Endothelial cell of umbilical vein (primary cell): ENCODE data around the gene CD82. TPM values are rescaled to one million over a fixed set of nuclear protein-coding genes. Genes with fewer than 3 reads are reported as not detected.

Experiments
- BruUV-seq: library from RNA; stranded (reverse); fragments of 400-500 nt; replicated peaks from 2 replicates; lab custom pipeline; 2021; lab: Mats Ljungman, UMichigan
- CTCF ChIA-PET: fragments of 300-600, 350-600 bp; sonication (Branson Sonifier 250); formaldehyde crosslinking; loops from one replicate; lab custom pipeline; 2021; ENCODE audit warnings: antibody characterized with exemption, inconsistent platforms; lab: Charles Lee
- POLR2A ChIA-PET: fragments of 300-600, 350-600 bp; sonication (Branson Sonifier 250); formaldehyde crosslinking; loops from one replicate; lab custom pipeline; 2021; ENCODE audit warnings: antibody characterized with exemption, inconsistent platforms; lab: Charles Lee
- DNase-seq: peaks from one replicate; pipeline ENCODE4 v3.0.0-alpha.2; 2011; ENCODE audit warnings: low read depth, low spot score
- FAIRE-seq: peaks from 2 replicates; lab custom pipeline; 2011; peaks lifted over from hg19 to GRCh38; lab: Jason Lieb, UNC
- H2AFZ ChIP-seq: 2 replicates; pipeline ENCODE4 v1.6.0; 2012; ENCODE audit warnings: low read depth, low read length, control low read depth, inconsistent platforms
- H3K27ac ChIP-seq: 2 replicates; pipeline ENCODE4 v1.5.1; 2011; ENCODE audit warnings: low read depth, mild to moderate bottlenecking, control low read depth, low read length, moderate library complexity; ENCODE audit not compliant: insufficient read depth
- H3K27me3 ChIP-seq, 2 experiments: 2 replicates each; pipeline versions ENCODE4 v1.6.0 to v1.6.1; 2011; ENCODE audit warnings: low read length in 2 of 2, mixed read lengths in 1 of 2; ENCODE audit not compliant: control insufficient read depth in 2 of 2, insufficient read depth in 2 of 2
- H3K36me3 ChIP-seq, 2 experiments: 2 replicates in 1 of 2; 3 replicates in 1 of 2; pipeline ENCODE4 v1.5.1; 2011; ENCODE audit warnings: low read length in 2 of 2, mild to moderate bottlenecking in 1 of 2, moderate library complexity in 1 of 2; ENCODE audit not compliant: control insufficient read depth in 2 of 2, insufficient read depth in 2 of 2; ENCODE audit errors: extremely low read depth in 1 of 2
- H3K4me1 ChIP-seq: 3 replicates; pipeline ENCODE4 v1.5.1; 2011; ENCODE audit warnings: mild to moderate bottlenecking, low read length; ENCODE audit not compliant: control insufficient read depth, insufficient read depth; ENCODE audit errors: extremely low read depth
- H3K4me2 ChIP-seq: 2 replicates; pipeline ENCODE4 v1.6.1; 2011; ENCODE audit warnings: low read length, control low read depth, mixed read lengths; ENCODE audit not compliant: insufficient read depth
- H3K4me3 ChIP-seq, 3 experiments: fragments of 200-600 bp in 1 of 3; sonication (generic), shearing (Covaris generic) in 1 of 3; replicated peaks in 1 of 3; 2 replicates each; pipeline ENCODE4 v1.5.1; 2011 to 2016; ENCODE audit warnings: control low read depth in 3 of 3, low read length in 3 of 3, mild to moderate bottlenecking in 2 of 3, inconsistent platforms in 1 of 3, low read depth in 1 of 3, moderate library complexity in 1 of 3; ENCODE audit not compliant: insufficient read depth in 1 of 3
- H3K79me2 ChIP-seq: 2 replicates; pipeline ENCODE4 v1.6.0; 2012; ENCODE audit warnings: low read length, inconsistent platforms; ENCODE audit not compliant: control insufficient read depth, insufficient read depth
- H3K9ac ChIP-seq: replicated peaks from 2 replicates; pipeline ENCODE3; 2011; ENCODE audit warnings: low read length, control low read depth; ENCODE audit not compliant: insufficient read depth; ENCODE audit errors: extremely low read depth
- H3K9me1 ChIP-seq: replicated peaks from 3 replicates; pipeline ENCODE4 v1.6.0; 2011; ENCODE audit warnings: mild to moderate bottlenecking, low read length; ENCODE audit not compliant: control insufficient read depth, insufficient read depth; ENCODE audit errors: extremely low read depth
- H3K9me3 ChIP-seq: replicated peaks from 2 replicates; pipeline ENCODE4 v1.5.1; 2012; ENCODE audit warnings: low read length, inconsistent platforms; ENCODE audit not compliant: control insufficient read depth, insufficient read depth
- H4K20me1 ChIP-seq: replicated peaks from 2 replicates; pipeline ENCODE3; 2011; ENCODE audit warnings: mild to moderate bottlenecking, low read length; ENCODE audit not compliant: control insufficient read depth, insufficient read depth; ENCODE audit errors: extremely low read depth
- EZH2 ChIP-seq: IDR thresholded peaks from 2 replicates; pipeline ENCODE4 v1.6.1; 2012; ENCODE audit warnings: borderline replicate concordance, low read depth, mild to moderate bottlenecking, moderate library complexity, low read length, inconsistent platforms; ENCODE audit not compliant: severe bottlenecking
- FOS ChIP-seq: IDR thresholded peaks from 2 replicates; pipeline ENCODE4 v1.6.1; 2011; ENCODE audit warnings: mild to moderate bottlenecking, low read length, moderate library complexity, borderline replicate concordance; ENCODE audit not compliant: insufficient read depth
- GATA2 ChIP-seq: IDR thresholded peaks from 2 replicates; pipeline ENCODE4 v1.7.0; 2011; ENCODE audit warnings: low read depth, mild to moderate bottlenecking, moderate library complexity, mixed read lengths, low read length; ENCODE audit not compliant: insufficient read length, insufficient read depth
- JUN ChIP-seq: IDR thresholded peaks from 2 replicates; pipeline ENCODE4 v1.6.1; 2011; ENCODE audit warnings: borderline replicate concordance, low read depth; ENCODE audit not compliant: insufficient read length, insufficient read depth
- MYC ChIP-seq: IDR thresholded peaks from one replicate; pipeline ENCODE4 v1.6.1; 2011; ENCODE audit warnings: mild to moderate bottlenecking, low read depth, low read length
- POLR2A ChIP-seq: IDR thresholded peaks from 2 replicates; pipeline ENCODE4 v1.6.1; 2012; ENCODE audit warnings: low read depth, mild to moderate bottlenecking, control low read depth, low read length
- POLR2AphosphoS5 ChIP-seq: IDR thresholded peaks from 2 replicates; pipeline ENCODE4 v1.6.1; 2012; ENCODE audit warnings: low read depth, mild to moderate bottlenecking, control low read depth, low read length, moderate library complexity; ENCODE audit not compliant: insufficient read depth
- dilution Hi-C: fragments of 300-500 bp; cut with MboI; formaldehyde crosslinking; loops from one replicate; pipeline ENCODE4 v1.15.0; 2019; ENCODE audit warnings: low sequenced_read_pairs; ENCODE audit not compliant: extremely low pct_ligation_motif_present
- intact Hi-C: fragments of 100-400 bp; cut with micrococcal nuclease; formaldehyde crosslinking; loops from one replicate; pipeline ENCODE4 v1.10.0; 2022
- polyA plus RNA-seq, 4 experiments: library from polyadenylated mRNA; depleted of rRNA in 3 of 4; stranded (reverse) in 3 of 4; unstranded in 1 of 4; fragments of >200 nt; gene quantifications; 2 replicates each; pipeline versions ENCODE4 v1.2.1 to v1.2.3, GENCODE V29; 2011 to 2012; ENCODE audit warnings: missing spikeins in 1 of 4
- total RNA-seq: library from RNA; stranded (reverse); gene quantifications from 2 replicates; pipeline ENCODE4 v1.2.3, GENCODE V29; 2021

CD82 gene
- total and polyA plus RNA-seq, 2 donors (not counting 3 experiments of a cell fraction or from before 2014, with no cell fraction given), result 17.9 to 25.2 TPM

- intact Hi-C loops, result loop anchor here (2.0 kb wide), 1 partner anchor 143 kb away; no protein-coding TSS in a partner anchor
- dilution Hi-C loops, result loop anchor here (10.0 kb wide), 1 partner anchor 271 kb away; no protein-coding TSS in a partner anchor
- peak; percentile 77 for DNase-seq
- Histone ChIP-seq H4K20me1 (no peaks in the 10 kb centered on the region), H3K9me3 (no peaks in the 10 kb centered on the region), H3K4me3 (no peak overlapping the region), H3K27me3 (no peaks in the 10 kb centered on the region), H3K36me3 (no peaks in the 10 kb centered on the region), H3K27ac (peak overlapping the region; percentile 50), H2AFZ (peak overlapping the region; percentile 18), H3K4me1 (peaks cover 23% of the 10 kb centered on the region), H3K79me2 (no peaks in the 10 kb centered on the region), H3K9ac (no peak overlapping the region), H3K4me2 (peak overlapping the region; percentile 16), H3K9me1 (no peaks in the 10 kb centered on the region)
- no TSS peak for BruUV-seq
- FAIRE-seq, result peak; percentile 94
- ChIA-PET POLR2A (no interaction called here), CTCF (interaction anchor here (0.7 to 9.9 kb wide), 16 partner anchors 9 to 302 kb away, joined by 3 to 187 read pairs (median 4); partner anchors contain the start of gene TSPAN18)
- TF ChIP-seq GATA2 (peak; percentile 23), POLR2A (no peak), EZH2 (no peak), POLR2AphosphoS5 (peak; percentile 74), JUN (peak; percentile 24), FOS (peak; percentile 18)
These were observed 57.9 kb downstream of the CD82 start for GRCh38 chr11:44623341-44623730.

- FAIRE-seq (peak; percentile 33), DNase-seq (peak; percentile 52)
- peak overlapping the region; percentile 16 for H3K4me2 ChIP-seq
- ChIA-PET CTCF (interaction anchor here (0.6 to 9.9 kb wide), 18 partner anchors 8 to 302 kb away, joined by 3 to 187 read pairs (median 4); partner anchors contain the start of gene TSPAN18), POLR2A (no interaction called here)
- no peaks in the 10 kb centered on the region for H3K9me1 ChIP-seq
- H3K36me3 ChIP-seq, result no peaks in the 10 kb centered on the region
- no TSS peak for BruUV-seq
- intact Hi-C loops, result loop anchor here (2.0 kb wide), 1 partner anchor 143 kb away; no protein-coding TSS in a partner anchor
- H2AFZ ChIP-seq, result peak overlapping the region; percentile 18
- H3K79me2 ChIP-seq, result no peaks in the 10 kb centered on the region
- no peaks in the 10 kb centered on the region for H3K9me3 ChIP-seq
- H3K4me3 ChIP-seq, result no peak overlapping the region
- H3K27me3 ChIP-seq, result no peaks in the 10 kb centered on the region
- H3K9ac ChIP-seq, result no peak overlapping the region
- peak overlapping the region; percentile 50 for H3K27ac ChIP-seq
- H4K20me1 ChIP-seq, result no peaks in the 10 kb centered on the region
- H3K4me1 ChIP-seq, result peaks cover 23% of the 10 kb centered on the region
- TF ChIP-seq POLR2AphosphoS5 (peak; percentile 18), MYC (no peak)
- dilution Hi-C loops, result loop anchor here (10.0 kb wide), 1 partner anchor 271 kb away; no protein-coding TSS in a partner anchor
These were observed 58.4 kb downstream of the CD82 start for GRCh38 chr11:44623731-44624491.
